ENCODE data around the gene OR6S1. TPM values are rescaled to one million over a fixed set of nuclear protein-coding genes. Genes with fewer than 3 reads are reported as not detected.

Gene OR6S1
- total RNA-seq, 4 donors from 2014 or later: not detected

DNA sequence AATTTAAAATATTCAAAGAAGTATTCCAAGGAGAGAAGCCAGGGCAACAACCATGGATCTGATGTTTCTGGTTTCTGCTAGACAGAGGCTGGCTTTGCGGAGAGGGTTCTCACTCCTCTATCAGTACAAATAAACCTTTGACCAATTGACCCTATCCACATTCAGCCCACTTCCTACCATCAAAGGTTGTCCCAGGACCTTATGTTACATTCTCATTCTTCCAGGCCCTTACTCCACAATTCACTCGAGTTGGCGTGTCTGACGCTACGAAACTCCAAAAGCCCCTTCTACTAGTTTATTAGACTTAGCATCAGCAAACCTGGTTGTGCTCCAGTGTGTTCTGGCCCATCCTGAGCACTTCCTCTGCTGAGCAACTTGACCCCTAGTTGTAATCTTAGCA, 25.5 kb downstream of the OR6S1 start:
- TF ChIP-seq EP300 (IDR thresholded peaks at IDR 0.05): no peak
- no peak for DNase-seq (ENCODE audit: low spot score in 2 of 2)

GRCh38 chr14:20614038-20614840, 27.3 kb downstream of the OR6S1 start:
- peaks cover 39% of the 10 kb centered on the region for H3K4me1 ChIP-seq
- peak overlapping the region; percentile 25 for H3K27ac ChIP-seq
- 33% methylated on average over 17 of the region's 17 CpGs for WGBS
- no peaks in the 10 kb centered on the region for H3K36me3 ChIP-seq
- DNase-seq (ENCODE audit: low spot score in 2 of 2): no peak
- H3K9me3 ChIP-seq: no peaks in the 10 kb centered on the region
- H3K27me3 ChIP-seq: no peaks in the 10 kb centered on the region
- peak overlapping the region; percentile 47 for H3K4me3 ChIP-seq
- TF ChIP-seq CTCF (IDR thresholded peaks at IDR 0.05): no peak
- no peak for TF ChIP-seq POLR2A (IDR thresholded peaks at IDR 0.05)
- TF ChIP-seq EP300 (IDR thresholded peaks at IDR 0.05): no peak
- TF ChIP-seq POLR2AphosphoS5 (IDR thresholded peaks at IDR 0.05): no peak

More for the DNA sequence above, 25.5 kb downstream of the OR6S1 start:
- Histone ChIP-seq H3K36me3 (no peaks in the 10 kb centered on the region), H3K27ac (no peak overlapping the region), H3K9me3 (no peaks in the 10 kb centered on the region), H3K27me3 (no peaks in the 10 kb centered on the region), H3K4me1 (peaks cover 33% of the 10 kb centered on the region), H3K4me3 (no peak overlapping the region)
- 91% methylated on average over 5 of the region's 5 CpGs for WGBS

DNA sequence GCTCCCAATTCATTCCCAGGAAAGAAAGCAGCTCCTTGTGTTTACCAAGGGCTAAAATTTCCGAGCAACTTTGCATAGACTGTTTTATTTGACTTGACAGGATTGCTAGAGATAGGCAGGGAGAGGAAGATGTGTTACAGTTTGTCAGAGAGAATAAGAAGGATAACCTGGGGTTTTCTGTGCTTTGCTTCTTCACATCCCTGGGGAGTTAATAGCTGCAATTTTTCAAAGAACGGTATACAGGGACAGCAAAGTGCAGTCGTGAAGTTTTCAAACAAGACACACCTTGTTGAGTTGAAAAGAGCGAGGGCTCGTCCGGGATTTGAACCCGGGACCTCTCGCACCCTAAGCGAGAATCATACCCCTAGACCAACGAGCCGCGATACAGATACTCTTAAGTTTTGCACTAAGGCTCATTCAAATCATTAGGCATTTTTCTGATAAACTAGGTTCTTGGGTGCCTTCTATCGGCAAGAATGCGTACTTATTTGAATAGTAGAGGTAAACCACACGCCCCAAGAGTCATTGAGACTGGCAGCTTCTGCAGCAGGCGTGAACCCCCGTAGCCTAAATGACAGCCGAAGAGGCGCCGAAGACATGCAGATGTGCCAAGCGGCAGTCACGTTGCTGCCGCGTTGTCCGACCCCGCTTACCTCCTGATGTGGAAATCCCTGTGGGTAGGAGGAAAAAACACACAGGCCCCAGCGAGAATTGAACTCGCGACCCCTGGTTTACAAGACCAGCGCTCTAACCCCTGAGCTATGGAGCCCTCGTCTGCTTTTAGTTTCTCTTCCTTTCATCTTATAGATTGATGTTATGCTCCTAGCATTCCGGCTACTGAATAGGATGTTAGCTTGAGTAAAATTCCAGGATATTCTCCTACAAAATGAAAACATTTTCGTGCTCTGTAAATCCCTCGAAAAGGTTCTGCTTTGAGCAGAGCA, 28.1 kb downstream of the OR6S1 start:
- Histone ChIP-seq H3K27me3 (no peaks in the 10 kb centered on the region), H3K9me3 (no peaks in the 10 kb centered on the region), H3K36me3 (no peaks in the 10 kb centered on the region), H3K27ac (peak overlapping the region; percentile 25), H3K4me1 (peaks cover 39% of the 10 kb centered on the region), H3K4me3 (peak overlapping the region; percentile 47)
- WGBS: under 1% methylated on average over 31 of the region's 34 CpGs
- DNase-seq (ENCODE audit: low spot score in 2 of 2): peak; percentile 87 to 89
- TF ChIP-seq POLR2AphosphoS5 (IDR thresholded peaks at IDR 0.05): peak in 2 of 3 donors; percentile 9 to 65
- no peak for TF ChIP-seq EP300 (IDR thresholded peaks at IDR 0.05)
- no peak for TF ChIP-seq POLR2A (IDR thresholded peaks at IDR 0.05)
- TF ChIP-seq CTCF (IDR thresholded peaks at IDR 0.05): peak; percentile 59 to 87

- Histone ChIP-seq H3K27me3 (no peaks in the 10 kb centered on the region), H3K9me3 (no peaks in the 10 kb centered on the region)
- WGBS: 39% methylated on average over 5 of the region's 5 CpGs
These were observed 29.1 kb downstream of the OR6S1 start for GRCh38 chr14:20612403-20612802.

GRCh38 chr14:20611277-20611676, 30.2 kb downstream of the OR6S1 start:
- no peak overlapping the region for H3K4me3 ChIP-seq

More at GRCh38 chr14:20612403-20612802, 29.1 kb downstream of the OR6S1 start:
- Histone ChIP-seq H3K4me3 (no peak overlapping the region), H3K36me3 (no peaks in the 10 kb centered on the region), H3K27ac (no peak overlapping the region), H3K4me1 (peaks cover 39% of the 10 kb centered on the region)
- no peak for TF ChIP-seq CTCF (IDR thresholded peaks at IDR 0.05)
- TF ChIP-seq POLR2AphosphoS5 (IDR thresholded peaks at IDR 0.05): no peak
- no peak for TF ChIP-seq EP300 (IDR thresholded peaks at IDR 0.05)
- no peak for TF ChIP-seq POLR2A (IDR thresholded peaks at IDR 0.05)
- DNase-seq (ENCODE audit: low spot score in 2 of 2): no peak

More at GRCh38 chr14:20611277-20611676, 30.2 kb downstream of the OR6S1 start:
- Histone ChIP-seq H3K27ac (no peak overlapping the region), H3K36me3 (no peaks in the 10 kb centered on the region), H3K4me1 (peaks cover 39% of the 10 kb centered on the region), H3K9me3 (no peaks in the 10 kb centered on the region), H3K27me3 (no peaks in the 10 kb centered on the region)
- WGBS: 53% methylated on average over 4 of the region's 4 CpGs
- DNase-seq (ENCODE audit: low spot score in 2 of 2): no peak
- TF ChIP-seq EP300 (IDR thresholded peaks at IDR 0.05): no peak
- no peak for TF ChIP-seq POLR2AphosphoS5 (IDR thresholded peaks at IDR 0.05)
- TF ChIP-seq CTCF (IDR thresholded peaks at IDR 0.05): no peak
- TF ChIP-seq POLR2A (IDR thresholded peaks at IDR 0.05): no peak

All from suprapubic skin (tissue), 4 donors.